Measurements from ENCODE around the gene WDR88. TPM values are rescaled to one million over a fixed set of nuclear protein-coding genes. Genes with fewer than 3 reads are reported as not detected.
A peak's percentile ranks its signal among the peaks of the same experiment; 100 is the strongest.
"Not testable (repeated sequence)": the region's sequence is repeated elsewhere in the genome, so short reads cannot be mapped to it uniquely, and the experiment has no call there.

The WDR88 gene
- total RNA-seq, 2 donors from 2014 or later: not detected

GRCh38 chr19:33210266-33210940, 78.5 kb downstream of the WDR88 start:
- DNase-seq (ENCODE audit: low spot score) (no peak), ATAC-seq (no peak)
- no peak overlapping the region for H3K4me3 Mint-ChIP-seq
- no peak overlapping the region for H3K27ac Mint-ChIP-seq
- H3K4me1 Mint-ChIP-seq (ENCODE audit: low read depth in 2 of 2): no peaks in the 10 kb centered on the region
- no peaks in the 10 kb centered on the region for H3K36me3 Mint-ChIP-seq
- no peaks in the 10 kb centered on the region for H3K27me3 Mint-ChIP-seq
- H3K9me3 Mint-ChIP-seq: no peaks in the 10 kb centered on the region

GRCh38 chr19:33211794-33212435, 80.0 kb downstream of the WDR88 start:
- Mint-ChIP-seq H3K4me1 (ENCODE audit: low read depth in 2 of 2) (no peaks in the 10 kb centered on the region), H3K27ac (no peak overlapping the region), H3K9me3 (no peaks in the 10 kb centered on the region), H3K36me3 (no peaks in the 10 kb centered on the region), H3K4me3 (no peak overlapping the region), H3K27me3 (no peaks in the 10 kb centered on the region)
- no peak for DNase-seq (ENCODE audit: low spot score)
- ATAC-seq: no peak

- ATAC-seq (no peak), DNase-seq (ENCODE audit: low spot score) (no peak)
- H3K27ac Mint-ChIP-seq: no peak overlapping the region
- no peaks in the 10 kb centered on the region for H3K4me1 Mint-ChIP-seq (ENCODE audit: low read depth in 2 of 2)
- no peaks in the 10 kb centered on the region for H3K36me3 Mint-ChIP-seq
- H3K9me3 Mint-ChIP-seq: no peaks in the 10 kb centered on the region
- H3K27me3 Mint-ChIP-seq: no peaks in the 10 kb centered on the region
- no peak overlapping the region for H3K4me3 Mint-ChIP-seq
Measured at GRCh38 chr19:33212436-33213172, 80.7 kb downstream of the WDR88 start.

- Mint-ChIP-seq H3K4me3 (no peak overlapping the region), H3K27me3 (no peaks in the 10 kb centered on the region), H3K27ac (no peak overlapping the region), H3K9me3 (no peaks in the 10 kb centered on the region), H3K4me1 (ENCODE audit: low read depth in 2 of 2) (no peaks in the 10 kb centered on the region), H3K36me3 (no peaks in the 10 kb centered on the region)
- ATAC-seq: no peak
- DNase-seq (ENCODE audit: low spot score): no peak
Measured at GRCh38 chr19:33214596-33214995, 82.7 kb downstream of the WDR88 start.

- ATAC-seq (no peak), DNase-seq (ENCODE audit: low spot score) (no peak)
- H3K4me1 Mint-ChIP-seq (ENCODE audit: low read depth in 2 of 2): no peaks in the 10 kb centered on the region
- H3K4me3 Mint-ChIP-seq: no peak overlapping the region
- no peaks in the 10 kb centered on the region for H3K36me3 Mint-ChIP-seq
- H3K9me3 Mint-ChIP-seq: no peaks in the 10 kb centered on the region
- H3K27me3 Mint-ChIP-seq: peaks cover 3% of the 10 kb centered on the region in 2 donors
- H3K27ac Mint-ChIP-seq: no peak overlapping the region
Measured at GRCh38 chr19:33215438-33216197, 83.7 kb downstream of the WDR88 start.

GRCh38 chr19:33216198-33216830, 84.4 kb downstream of the WDR88 start:
- Mint-ChIP-seq H3K27me3 (peaks cover 9 to 10% of the 10 kb centered on the region in 2 donors), H3K4me1 (ENCODE audit: low read depth in 2 of 2) (no peaks in the 10 kb centered on the region), H3K9me3 (no peaks in the 10 kb centered on the region), H3K27ac (no peak overlapping the region), H3K36me3 (no peaks in the 10 kb centered on the region), H3K4me3 (no peak overlapping the region)
- DNase-seq (ENCODE audit: low spot score) (no peak), ATAC-seq (no peak)

- no peak for DNase-seq (ENCODE audit: low spot score)
- no peak for ATAC-seq
- no peaks in the 10 kb centered on the region for H3K9me3 Mint-ChIP-seq
- no peaks in the 10 kb centered on the region for H3K36me3 Mint-ChIP-seq
- H3K27ac Mint-ChIP-seq: no peak overlapping the region
- no peak overlapping the region for H3K4me3 Mint-ChIP-seq
- no peaks in the 10 kb centered on the region for H3K4me1 Mint-ChIP-seq (ENCODE audit: low read depth in 2 of 2)
- H3K27me3 Mint-ChIP-seq: peaks cover 11 to 16% of the 10 kb centered on the region in 2 donors
Measured at GRCh38 chr19:33217881-33218280, 86.0 kb downstream of the WDR88 start.

GRCh38 chr19:33219261-33219815, 87.4 kb downstream of the WDR88 start:
- H3K36me3 Mint-ChIP-seq: no peaks in the 10 kb centered on the region
- H3K27me3 Mint-ChIP-seq: peaks cover 11 to 19% of the 10 kb centered on the region in 2 donors
- no peaks in the 10 kb centered on the region for H3K4me1 Mint-ChIP-seq (ENCODE audit: low read depth in 2 of 2)
- DNase-seq (ENCODE audit: low spot score): no peak
- peak in 1 of 2 donors; percentile 10 for ATAC-seq
- H3K9me3 Mint-ChIP-seq: no peaks in the 10 kb centered on the region
- no peak overlapping the region for H3K4me3 Mint-ChIP-seq
- H3K27ac Mint-ChIP-seq: no peak overlapping the region

GRCh38 chr19:33220115-33220514, 88.2 kb downstream of the WDR88 start:
- Mint-ChIP-seq H3K27me3 (peaks cover 14 to 19% of the 10 kb centered on the region in 2 donors), H3K36me3 (no peaks in the 10 kb centered on the region), H3K9me3 (no peaks in the 10 kb centered on the region), H3K4me3 (no peak overlapping the region), H3K27ac (no peak overlapping the region), H3K4me1 (ENCODE audit: low read depth in 2 of 2) (peaks cover 0 to 3% of the 10 kb centered on the region in 2 donors)
- no peak for ATAC-seq
- DNase-seq (ENCODE audit: low spot score): no peak

- Mint-ChIP-seq H3K4me1 (ENCODE audit: low read depth in 2 of 2) (peaks cover 0 to 3% of the 10 kb centered on the region in 2 donors), H3K36me3 (no peaks in the 10 kb centered on the region), H3K27me3 (peaks cover 14 to 19% of the 10 kb centered on the region in 2 donors), H3K4me3 (no peak overlapping the region), H3K9me3 (no peaks in the 10 kb centered on the region), H3K27ac (no peak overlapping the region)
- DNase-seq (ENCODE audit: low spot score): no peak
- no peak for ATAC-seq
Measured at GRCh38 chr19:33220735-33221134, 88.8 kb downstream of the WDR88 start.

- no peaks in the 10 kb centered on the region for H3K9me3 Mint-ChIP-seq
Measured at GRCh38 chr19:33221638-33222037, 89.7 kb downstream of the WDR88 start.

GRCh38 chr19:33222255-33222654, 90.3 kb downstream of the WDR88 start:
- H3K4me3 Mint-ChIP-seq; H3K9me3 Mint-ChIP-seq; DNase-seq (ENCODE audit: low spot score); H3K4me1 Mint-ChIP-seq (ENCODE audit: low read depth in 2 of 2); ATAC-seq; H3K27ac Mint-ChIP-seq; H3K36me3 Mint-ChIP-seq: not testable (repeated sequence)
- H3K27me3 Mint-ChIP-seq: peaks cover 19 to 23% of the 10 kb centered on the region in 2 donors

More at GRCh38 chr19:33221638-33222037, 89.7 kb downstream of the WDR88 start:
- Mint-ChIP-seq H3K4me1 (ENCODE audit: low read depth in 2 of 2) (peaks cover 0 to 9% of the 10 kb centered on the region in 2 donors), H3K4me3 (no peak overlapping the region), H3K36me3 (no peaks in the 10 kb centered on the region), H3K27ac (no peak overlapping the region), H3K27me3 (peaks cover 19 to 21% of the 10 kb centered on the region in 2 donors)
- no peak for ATAC-seq
- DNase-seq (ENCODE audit: low spot score): no peak
